Osteoblast (primary cell): ENCODE results near the gene ADGRG7. TPM values are rescaled to one million over a fixed set of nuclear protein-coding genes. Genes with fewer than 3 reads are reported as not detected.

Source experiments
- DNase-seq: peaks from one replicate; pipeline ENCODE4 v3.0.0; 2011; ENCODE audit warnings: low spot score, mixed read lengths; ENCODE audit not compliant: insufficient read length; ENCODE audit errors: missing footprints
- H2AFZ ChIP-seq: 2 replicates; pipeline ENCODE4 v1.6.0; 2011; ENCODE audit warnings: mild to moderate bottlenecking, low read length
- H3K27ac ChIP-seq: 2 replicates; pipeline ENCODE4 v1.5.1; 2011; ENCODE audit warnings: mild to moderate bottlenecking, low read depth, low read length, moderate library complexity
- H3K27me3 ChIP-seq: 2 replicates; pipeline ENCODE4 v1.6.0; 2012; ENCODE audit warnings: mild to moderate bottlenecking, control low read depth, inconsistent platforms, low read length, moderate library complexity; ENCODE audit not compliant: insufficient read depth
- H3K36me3 ChIP-seq: 2 replicates; pipeline ENCODE4 v1.5.1; 2011; ENCODE audit warnings: mild to moderate bottlenecking, low read length, control low read depth, moderate library complexity; ENCODE audit not compliant: insufficient read depth
- H3K4me1 ChIP-seq: 2 replicates; pipeline ENCODE4 v1.5.1; 2011; ENCODE audit warnings: mild to moderate bottlenecking, low read length, control low read depth, moderate library complexity; ENCODE audit not compliant: insufficient read depth
- H3K4me2 ChIP-seq: 2 replicates; pipeline ENCODE4 v1.6.0; 2011; ENCODE audit warnings: mild to moderate bottlenecking, low read length; ENCODE audit not compliant: insufficient read depth
- H3K4me3 ChIP-seq: fragments of 200-600 bp; sonication (generic); 3 replicates; pipeline ENCODE4 v1.5.1; 2012; ENCODE audit warnings: mild to moderate bottlenecking, low read length, inconsistent platforms; ENCODE audit not compliant: insufficient read depth
- H3K79me2 ChIP-seq: 2 replicates; pipeline ENCODE4 v1.6.0; 2012; ENCODE audit warnings: mild to moderate bottlenecking, low read length, control low read depth, inconsistent platforms; ENCODE audit not compliant: insufficient read depth
- H3K9me3 ChIP-seq: 2 replicates; pipeline ENCODE4 v1.5.1; 2011; ENCODE audit warnings: low read depth, low read length, control low read depth
- H4K20me1 ChIP-seq: 2 replicates; pipeline ENCODE4 v1.6.0; 2012; ENCODE audit warnings: mild to moderate bottlenecking, low read length, control low read depth; ENCODE audit not compliant: insufficient read depth
- total RNA-seq: library from RNA; depleted of rRNA; stranded (reverse); fragments of >200 nt; gene quantifications from 2 replicates; pipeline ENCODE4 v1.2.3, GENCODE V29; 2012
- TF ChIP-seq, protein P1 (sequence below): IDR thresholded peaks from 2 replicates; pipeline ENCODE4 v1.5.1; 2011; ENCODE audit warnings: mild to moderate bottlenecking, low read depth, low read length, moderate library complexity; ENCODE audit errors: extremely low read depth

Gene ADGRG7
- total RNA-seq, 1 donor: not detected

DNA sequence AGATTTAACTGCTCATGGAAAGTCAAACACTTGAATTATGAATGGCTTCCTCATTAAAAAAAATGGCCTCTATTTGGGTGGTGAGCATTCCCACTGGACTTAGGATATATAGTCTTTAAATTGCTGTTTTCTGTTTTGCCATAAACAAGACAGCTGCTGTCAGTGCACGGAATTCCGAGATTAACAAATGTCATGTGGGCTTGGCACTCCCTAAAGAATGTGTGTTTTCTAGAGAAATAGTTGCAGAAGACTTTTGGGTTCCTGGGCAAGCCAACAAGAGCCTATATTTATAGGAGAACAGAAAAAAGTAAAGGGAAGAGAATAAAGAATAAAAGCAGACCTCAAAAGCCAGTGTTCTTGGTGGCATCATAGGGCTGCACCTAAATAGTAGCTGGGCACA is 86.3 kb downstream of the ADGRG7 start:
- H3K9me3 ChIP-seq: no peaks in the 10 kb centered on the region
- no peaks in the 10 kb centered on the region for H3K36me3 ChIP-seq
- no peak overlapping the region for H3K4me2 ChIP-seq
- H4K20me1 ChIP-seq: no peaks in the 10 kb centered on the region
- H2AFZ ChIP-seq: no peak overlapping the region
- no peaks in the 10 kb centered on the region for H3K79me2 ChIP-seq
- no peak overlapping the region for H3K4me3 ChIP-seq
- no peak overlapping the region for H3K27ac ChIP-seq
- H3K4me1 ChIP-seq: no peaks in the 10 kb centered on the region
- DNase-seq: no peak
- peaks cover 51% of the 10 kb centered on the region for H3K27me3 ChIP-seq
- TF ChIP-seq, protein P1, sequence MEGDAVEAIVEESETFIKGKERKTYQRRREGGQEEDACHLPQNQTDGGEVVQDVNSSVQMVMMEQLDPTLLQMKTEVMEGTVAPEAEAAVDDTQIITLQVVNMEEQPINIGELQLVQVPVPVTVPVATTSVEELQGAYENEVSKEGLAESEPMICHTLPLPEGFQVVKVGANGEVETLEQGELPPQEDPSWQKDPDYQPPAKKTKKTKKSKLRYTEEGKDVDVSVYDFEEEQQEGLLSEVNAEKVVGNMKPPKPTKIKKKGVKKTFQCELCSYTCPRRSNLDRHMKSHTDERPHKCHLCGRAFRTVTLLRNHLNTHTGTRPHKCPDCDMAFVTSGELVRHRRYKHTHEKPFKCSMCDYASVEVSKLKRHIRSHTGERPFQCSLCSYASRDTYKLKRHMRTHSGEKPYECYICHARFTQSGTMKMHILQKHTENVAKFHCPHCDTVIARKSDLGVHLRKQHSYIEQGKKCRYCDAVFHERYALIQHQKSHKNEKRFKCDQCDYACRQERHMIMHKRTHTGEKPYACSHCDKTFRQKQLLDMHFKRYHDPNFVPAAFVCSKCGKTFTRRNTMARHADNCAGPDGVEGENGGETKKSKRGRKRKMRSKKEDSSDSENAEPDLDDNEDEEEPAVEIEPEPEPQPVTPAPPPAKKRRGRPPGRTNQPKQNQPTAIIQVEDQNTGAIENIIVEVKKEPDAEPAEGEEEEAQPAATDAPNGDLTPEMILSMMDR: no peak

DNA sequence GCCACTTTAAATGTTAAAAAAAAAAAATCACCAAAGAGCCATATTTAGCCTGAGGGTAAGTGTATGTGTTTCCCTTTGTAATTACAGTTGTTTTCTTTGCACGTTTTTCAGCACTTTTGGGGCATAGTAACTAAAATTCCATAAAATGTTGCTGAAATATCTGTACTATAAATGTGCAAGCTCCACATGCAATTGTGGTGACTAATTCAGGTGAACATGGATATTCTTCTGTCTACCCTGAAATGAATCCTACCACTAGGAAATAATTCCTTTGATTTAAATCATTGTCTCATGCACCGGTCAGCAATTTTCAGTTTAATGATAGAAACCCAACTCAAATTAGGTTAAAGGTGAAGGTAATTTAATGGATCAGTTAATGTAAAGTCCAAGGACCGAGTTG is 86.8 kb downstream of the ADGRG7 start:
- no peaks in the 10 kb centered on the region for H3K79me2 ChIP-seq
- H3K27me3 ChIP-seq: peaks cover 51% of the 10 kb centered on the region
- no peak overlapping the region for H3K4me2 ChIP-seq
- H3K4me1 ChIP-seq: no peaks in the 10 kb centered on the region
- no peaks in the 10 kb centered on the region for H3K36me3 ChIP-seq
- H3K9me3 ChIP-seq: no peaks in the 10 kb centered on the region
- no peaks in the 10 kb centered on the region for H4K20me1 ChIP-seq
- no peak overlapping the region for H3K4me3 ChIP-seq
- TF ChIP-seq, protein P1: no peak
- no peak overlapping the region for H3K27ac ChIP-seq
- no peak overlapping the region for H2AFZ ChIP-seq
- DNase-seq: no peak

GRCh38 chr3:100697172-100697571 is 87.8 kb downstream of the ADGRG7 start:
- H2AFZ ChIP-seq: no peak overlapping the region
- H3K79me2 ChIP-seq: no peaks in the 10 kb centered on the region
- peaks cover 47% of the 10 kb centered on the region for H3K27me3 ChIP-seq
- no peak overlapping the region for H3K4me3 ChIP-seq
- TF ChIP-seq, protein P1: no peak
- H3K4me2 ChIP-seq: no peak overlapping the region
- no peaks in the 10 kb centered on the region for H3K4me1 ChIP-seq
- H3K9me3 ChIP-seq: no peaks in the 10 kb centered on the region
- H3K27ac ChIP-seq: no peak overlapping the region
- no peak for DNase-seq
- no peaks in the 10 kb centered on the region for H3K36me3 ChIP-seq
- no peaks in the 10 kb centered on the region for H4K20me1 ChIP-seq

DNA sequence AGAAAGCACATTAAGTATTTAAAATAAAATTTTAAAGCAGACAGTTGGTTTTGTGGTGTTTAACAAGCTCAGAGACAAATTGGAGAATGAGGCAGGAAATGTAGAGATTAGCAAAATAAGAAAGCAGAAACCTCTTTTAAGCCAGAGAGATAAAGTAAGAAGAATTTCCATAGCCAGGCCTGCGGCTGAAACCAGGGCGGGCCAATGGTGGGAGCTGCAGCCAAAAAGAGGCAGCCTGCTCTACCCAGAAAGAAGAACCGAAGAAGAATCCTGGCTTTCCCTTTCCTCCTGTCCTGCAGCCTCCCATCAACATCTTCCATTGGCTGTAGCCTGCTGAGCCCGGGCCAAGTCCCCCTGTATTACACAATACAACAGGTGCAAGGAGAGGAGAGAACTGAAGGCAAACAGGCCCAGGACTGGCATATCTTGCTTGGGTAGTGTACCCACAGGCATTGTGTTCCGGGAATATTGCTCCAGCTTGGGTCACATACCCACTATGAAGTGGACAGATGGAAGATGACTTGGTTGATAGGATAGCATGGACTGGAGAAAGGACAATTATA is 88.4 kb downstream of the ADGRG7 start:
- DNase-seq: no peak
- no peaks in the 10 kb centered on the region for H3K9me3 ChIP-seq
- H4K20me1 ChIP-seq: no peaks in the 10 kb centered on the region
- H2AFZ ChIP-seq: no peak overlapping the region
- H3K79me2 ChIP-seq: no peaks in the 10 kb centered on the region
- H3K4me2 ChIP-seq: no peak overlapping the region
- no peak overlapping the region for H3K4me3 ChIP-seq
- TF ChIP-seq, protein P1: no peak
- H3K36me3 ChIP-seq: no peaks in the 10 kb centered on the region
- peaks cover 44% of the 10 kb centered on the region for H3K27me3 ChIP-seq
- no peak overlapping the region for H3K27ac ChIP-seq
- no peaks in the 10 kb centered on the region for H3K4me1 ChIP-seq
